ENCODE results near the gene BET1L.
A peak's percentile ranks its signal among the peaks of the same experiment; 100 is the strongest.
"Not testable (repeated sequence)": the region's sequence is repeated elsewhere in the genome, so short reads cannot be mapped to it uniquely, and the experiment has no call there.

BET1L gene

DNA sequence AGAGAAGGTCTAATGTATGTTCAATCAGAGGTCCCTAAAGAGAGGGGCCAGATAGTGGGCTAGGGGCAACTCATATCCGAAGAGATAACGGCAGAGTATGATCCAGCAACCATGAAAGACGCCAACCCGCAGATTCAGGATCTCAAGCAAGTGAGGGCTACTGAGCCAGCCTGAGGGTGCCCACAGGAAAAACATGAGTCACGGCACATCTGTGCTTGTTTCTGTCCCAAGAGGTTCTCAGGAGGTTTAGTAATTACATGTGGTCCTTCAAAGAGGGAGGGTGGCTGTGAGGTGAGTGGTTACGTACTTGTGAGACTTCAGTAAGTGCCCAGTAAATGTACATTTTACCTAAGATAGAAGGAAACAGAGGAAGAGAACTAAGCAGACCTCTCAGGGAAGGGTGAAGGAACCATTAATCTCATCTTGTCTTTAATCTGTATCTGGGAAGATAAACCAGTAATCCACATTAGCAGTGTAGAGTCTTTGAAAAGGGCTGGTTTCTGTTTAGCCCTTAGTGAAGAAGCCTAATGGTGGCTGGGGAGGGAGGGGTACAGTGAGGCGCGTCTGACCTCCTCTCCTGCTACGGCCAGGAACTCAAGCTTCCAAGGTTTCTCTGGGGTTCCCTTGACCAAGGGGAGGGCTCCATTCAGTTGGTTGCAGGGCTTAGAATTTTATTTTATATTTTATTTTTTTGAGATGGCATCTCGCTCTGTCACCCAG, 18.7 kb upstream of the BET1L start:
- no peak for DNase-seq

DNA sequence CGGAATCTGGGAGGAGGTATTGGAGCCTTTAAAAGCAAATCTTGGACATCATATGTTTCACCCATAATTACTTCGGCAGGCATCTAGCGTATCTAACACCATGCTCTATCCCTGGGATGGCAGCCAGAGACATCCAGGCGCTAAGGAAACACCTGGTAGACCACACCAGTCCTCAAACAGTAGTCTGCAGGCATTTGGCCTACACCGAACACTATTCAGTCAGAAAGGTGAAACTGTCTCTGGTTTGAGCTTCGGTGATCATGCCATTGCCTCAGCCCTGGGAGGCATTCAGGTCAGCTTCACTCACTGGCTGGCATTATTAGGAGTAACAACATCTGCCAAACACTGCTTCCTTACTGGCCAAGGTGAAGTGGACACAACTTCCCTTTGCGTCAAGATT, 17.2 kb upstream of the BET1L start:
- no peak for DNase-seq

DNA sequence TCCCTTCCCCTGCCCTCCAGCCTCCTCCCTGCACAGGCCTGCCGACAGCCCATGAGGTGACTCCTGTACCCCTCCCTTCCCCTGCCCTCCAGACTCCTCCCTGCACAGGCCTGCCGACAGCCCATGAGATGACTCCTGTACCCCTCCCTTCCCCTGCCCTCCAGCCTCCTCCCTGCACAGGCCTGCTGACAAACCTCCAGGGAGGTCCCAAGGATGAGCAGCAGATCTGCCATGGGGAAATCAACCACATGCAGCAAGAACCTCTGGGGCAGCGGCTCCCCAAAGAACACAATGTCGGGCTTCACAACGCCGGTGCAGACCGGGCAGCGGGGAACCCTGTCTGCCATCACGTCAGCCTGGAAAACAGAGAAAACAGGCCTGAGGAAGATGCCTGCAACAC, 16.7 kb upstream of the BET1L start:
- DNase-seq: no peak

DNA sequence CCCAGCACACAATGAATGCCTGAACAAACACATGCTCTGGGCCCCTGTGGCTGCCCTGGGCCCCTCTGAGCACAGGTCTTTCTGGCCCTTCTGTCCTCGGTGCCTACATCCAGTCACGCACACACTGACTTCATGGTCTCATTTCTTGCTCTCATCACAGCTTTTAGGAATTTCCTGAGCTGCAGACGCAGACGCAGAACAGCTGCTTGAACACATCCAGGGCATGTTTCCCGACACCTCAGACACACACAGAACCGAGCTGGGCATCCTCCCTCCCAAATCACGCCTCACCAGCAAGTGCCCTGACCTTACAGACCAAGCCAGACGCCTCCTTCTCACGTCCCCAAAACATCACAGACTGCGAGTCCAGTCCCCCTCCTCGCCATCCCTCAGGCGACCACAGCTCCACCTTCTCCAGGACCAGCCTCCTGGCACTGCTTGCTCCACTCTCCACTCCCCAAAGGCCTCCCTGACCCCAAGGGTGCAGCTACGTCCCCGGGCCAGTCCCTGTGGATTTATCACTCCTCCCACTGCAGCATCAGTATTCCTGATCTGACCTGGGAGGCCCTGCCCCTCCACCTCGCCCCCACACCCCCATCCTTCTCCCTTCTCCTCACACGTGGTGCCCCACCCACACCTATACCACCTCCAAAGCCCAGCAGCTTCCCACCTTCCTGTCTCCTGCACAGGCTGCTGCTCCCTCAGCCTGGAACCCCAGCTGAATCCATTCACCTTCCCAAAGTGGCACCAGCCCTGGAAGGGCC, 16.0 kb upstream of the BET1L start:
- DNase-seq: no peak

DNA sequence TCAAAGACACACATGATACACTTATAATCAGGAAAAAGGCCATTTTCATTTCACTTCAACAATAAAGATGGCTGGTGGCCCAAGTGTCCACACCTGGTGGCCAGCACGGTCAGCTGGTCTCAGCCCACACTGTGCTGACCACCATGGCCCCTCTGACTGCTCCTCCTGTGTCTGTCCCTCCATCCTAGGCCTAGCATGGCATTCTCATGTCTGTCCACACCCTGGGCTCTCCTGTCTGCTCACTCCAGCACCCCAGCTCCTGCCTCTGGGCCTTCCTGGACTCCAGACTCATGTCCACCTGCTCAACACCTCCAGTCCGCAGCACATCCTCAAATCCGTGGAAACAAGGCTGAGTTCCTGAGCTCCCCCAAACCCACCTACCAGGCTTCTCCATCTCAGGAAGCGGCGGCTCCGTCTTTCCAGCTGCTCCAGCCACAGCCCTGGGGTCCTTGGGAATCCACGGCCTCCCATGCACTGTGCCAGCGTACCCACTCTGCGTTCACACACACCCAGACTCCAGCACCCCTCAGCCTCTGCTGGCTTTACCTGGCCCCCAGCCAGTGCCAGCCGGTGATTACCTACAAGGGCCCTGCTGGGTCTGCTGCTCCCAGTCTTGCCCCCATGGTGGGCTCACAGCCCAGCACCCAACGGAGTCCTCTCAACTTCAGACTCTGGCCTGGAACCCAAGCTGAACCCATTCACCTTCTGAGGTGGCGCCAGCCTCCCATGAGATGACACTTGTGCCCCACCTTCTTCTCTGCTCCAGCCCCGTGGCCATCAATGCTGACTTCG, 15.0 kb upstream of the BET1L start:
- DNase-seq: no peak

DNA sequence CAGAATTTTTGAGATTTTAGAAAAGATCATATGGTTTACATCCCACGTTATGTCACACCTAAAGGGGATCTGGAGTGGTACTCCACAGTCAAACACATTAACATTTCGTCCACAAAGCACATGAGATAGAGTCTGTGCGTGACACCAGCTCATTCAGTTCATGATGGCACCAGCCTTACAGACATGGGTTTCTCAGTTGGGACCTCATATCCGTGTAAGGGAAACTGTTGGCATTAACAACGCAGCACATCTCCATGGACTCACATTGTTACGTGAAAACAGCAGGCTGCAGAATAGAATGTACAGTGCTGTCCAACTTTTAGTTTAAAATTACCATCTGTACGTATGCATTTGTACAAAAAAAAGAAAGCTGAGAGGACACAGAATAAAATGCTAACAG, 14.3 kb upstream of the BET1L start:
- no peak for DNase-seq

DNA sequence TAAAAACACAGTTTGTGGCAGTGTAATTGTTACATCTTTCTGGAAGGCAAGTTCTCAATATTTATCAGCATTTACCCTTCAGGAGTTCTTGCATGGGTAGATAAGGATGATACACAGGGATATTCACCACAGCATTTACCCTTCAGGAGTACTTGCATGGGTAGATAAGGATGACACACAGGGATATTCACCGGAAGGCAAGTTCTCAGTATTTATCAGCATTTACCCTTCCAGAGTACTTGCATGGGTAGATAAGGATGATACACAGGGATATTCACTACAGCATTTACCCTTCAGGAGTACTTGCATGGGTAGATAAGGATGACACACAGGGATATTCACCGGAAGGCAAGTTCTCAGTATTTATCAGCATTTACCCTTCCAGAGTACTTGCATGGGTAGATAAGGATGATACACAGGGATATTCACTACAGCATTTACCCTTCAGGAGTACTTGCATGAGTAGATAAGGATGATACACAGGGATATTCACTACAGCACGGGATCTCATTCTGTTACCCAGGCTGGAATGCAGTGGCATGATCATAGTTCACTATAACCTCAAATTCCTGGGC, 13.5 kb upstream of the BET1L start:
- not testable (repeated sequence) for DNase-seq

DNA sequence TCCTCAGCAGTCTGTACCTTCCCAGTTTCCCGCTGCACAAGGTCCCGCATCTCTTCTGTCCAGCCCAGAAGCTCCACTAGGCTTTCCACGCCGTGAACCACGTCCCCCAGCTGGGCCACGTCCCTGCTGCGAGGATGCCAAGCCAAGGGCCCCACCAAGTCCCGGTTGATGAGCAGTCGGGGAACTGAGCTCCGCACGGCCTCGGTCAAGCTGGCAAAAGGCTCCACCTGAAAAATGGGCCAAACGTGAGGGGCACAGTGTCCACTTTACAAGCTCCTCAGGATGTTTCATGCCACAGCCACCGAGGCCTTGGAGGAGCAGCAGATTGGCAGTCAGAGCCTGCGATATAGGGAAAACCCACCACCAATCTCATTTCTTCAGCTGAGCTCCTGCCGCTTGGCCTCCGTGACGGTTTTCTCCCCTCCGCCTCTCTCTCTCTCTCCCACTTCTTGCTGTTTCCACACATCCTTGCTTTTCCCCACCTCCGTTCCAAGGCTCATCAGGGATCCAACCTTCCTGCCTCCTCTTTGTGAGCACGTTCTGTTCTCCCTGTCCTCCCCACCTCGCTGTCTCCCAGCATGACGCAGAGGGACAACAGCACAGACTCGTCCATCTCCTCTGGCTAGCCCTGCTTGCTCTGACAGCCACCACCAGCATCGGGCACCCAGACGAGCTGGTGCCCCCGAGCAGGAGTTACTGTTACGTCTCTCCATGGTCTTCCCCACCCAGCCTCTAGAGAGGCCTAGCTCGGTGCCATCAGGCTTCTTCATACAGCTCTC, 11.8 kb upstream of the BET1L start:
- no peak for DNase-seq

DNA sequence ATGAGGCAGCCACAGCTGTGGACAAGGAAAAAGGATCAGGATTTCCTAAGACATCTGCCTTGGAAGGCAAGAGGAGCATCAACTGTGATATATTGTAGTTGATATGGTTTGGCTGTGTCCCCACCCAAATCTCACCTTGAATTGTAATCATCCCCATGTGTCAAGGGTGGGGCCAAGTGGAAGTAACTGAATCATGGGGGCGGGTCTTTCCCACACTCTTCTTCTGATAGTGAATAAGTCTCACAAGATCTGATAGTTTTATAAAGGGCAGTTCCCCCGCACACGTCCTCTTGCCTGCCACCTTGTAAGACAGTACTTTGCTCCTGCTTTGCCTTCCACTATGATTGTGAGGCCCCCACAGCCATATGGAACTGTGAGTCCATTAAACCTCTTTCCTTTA, 10.5 kb upstream of the BET1L start:
- DNase-seq: peak in 1 of 2 experiments; percentile 29

DNA sequence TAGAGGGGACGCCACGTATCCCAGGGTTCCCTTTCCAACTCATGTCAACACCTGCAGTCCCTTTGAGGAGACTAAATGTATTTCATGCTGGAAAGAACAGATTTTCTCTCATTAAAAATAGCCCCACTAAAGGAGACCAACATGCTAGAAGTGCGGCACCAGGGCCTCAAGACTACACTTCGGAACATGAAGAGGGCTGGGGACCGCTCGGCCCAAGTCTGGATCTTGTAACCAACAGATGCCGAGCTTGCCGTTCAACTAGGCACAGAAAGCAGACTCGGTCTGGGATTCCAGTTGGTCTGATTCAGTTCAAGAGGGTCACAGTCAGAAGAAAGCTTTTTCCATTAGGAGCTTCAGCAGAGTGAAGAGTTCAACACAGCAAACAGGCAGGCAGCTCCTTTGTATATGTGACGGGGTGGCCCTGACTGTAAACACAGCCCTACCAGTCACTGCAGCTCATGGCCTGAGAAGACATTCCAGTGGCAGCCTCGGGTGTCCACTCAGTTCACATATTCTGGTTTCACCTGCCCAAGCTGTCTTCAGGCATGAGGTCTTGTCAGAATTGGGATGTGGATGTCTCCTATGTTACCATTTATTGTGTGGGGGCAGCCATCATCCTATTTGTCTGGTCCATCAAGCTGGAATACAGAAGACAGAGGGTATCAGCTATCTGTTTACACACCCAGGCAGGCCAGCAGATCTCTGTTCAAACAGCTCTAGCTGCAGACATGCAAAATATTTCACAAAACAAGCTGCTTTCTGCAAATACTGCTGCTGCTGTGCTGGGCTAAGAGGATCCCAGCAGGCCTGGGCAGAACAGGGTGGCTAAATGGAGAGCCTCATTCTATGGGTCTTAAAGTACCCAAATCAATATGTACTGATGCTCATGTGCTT, 9.1 kb upstream of the BET1L start:
- no peak for DNase-seq

DNA sequence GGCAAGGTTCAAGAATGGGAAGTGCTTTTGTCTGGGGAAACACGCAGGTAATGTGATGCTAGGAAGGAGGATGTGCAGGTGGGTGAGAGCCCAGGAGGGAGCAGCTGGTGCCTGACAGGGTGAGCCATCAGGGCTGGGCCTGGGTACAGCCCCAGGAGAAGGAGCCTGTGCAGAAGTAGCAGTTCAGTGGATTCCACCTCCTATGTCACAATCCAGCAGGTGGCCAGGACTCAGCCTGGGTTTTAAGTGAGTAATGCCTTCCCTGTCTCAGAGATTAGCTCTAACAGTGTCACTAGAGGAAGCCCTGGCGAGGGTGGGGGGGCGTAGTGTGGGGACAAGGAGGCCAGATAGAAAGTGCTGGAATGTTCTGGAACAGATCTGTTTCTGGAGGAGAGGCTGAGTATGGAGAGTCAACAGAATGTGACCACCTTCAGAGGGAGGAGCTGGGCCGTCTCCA, 8.4 kb upstream of the BET1L start:
- DNase-seq: no peak

DNA sequence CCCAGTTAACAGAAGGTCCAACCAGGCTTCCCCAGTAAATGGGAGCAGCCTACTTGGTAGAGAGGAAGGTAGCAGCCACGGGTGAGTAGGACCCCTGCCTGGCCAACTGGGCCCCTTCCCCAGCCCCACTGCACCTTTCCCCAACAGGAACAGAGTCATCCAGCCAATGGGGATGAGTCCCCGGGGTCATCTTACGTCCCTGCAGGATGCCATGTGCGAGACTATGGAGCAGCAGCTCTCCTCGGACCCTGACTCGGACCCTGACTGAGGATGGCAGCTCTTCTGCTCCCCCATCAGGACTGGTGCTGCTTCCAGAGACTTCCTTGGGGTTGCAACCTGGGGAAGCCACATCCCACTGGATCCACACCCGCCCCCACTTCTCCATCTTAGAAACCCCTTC, 6.9 kb upstream of the BET1L start:
- DNase-seq: no peak

DNA sequence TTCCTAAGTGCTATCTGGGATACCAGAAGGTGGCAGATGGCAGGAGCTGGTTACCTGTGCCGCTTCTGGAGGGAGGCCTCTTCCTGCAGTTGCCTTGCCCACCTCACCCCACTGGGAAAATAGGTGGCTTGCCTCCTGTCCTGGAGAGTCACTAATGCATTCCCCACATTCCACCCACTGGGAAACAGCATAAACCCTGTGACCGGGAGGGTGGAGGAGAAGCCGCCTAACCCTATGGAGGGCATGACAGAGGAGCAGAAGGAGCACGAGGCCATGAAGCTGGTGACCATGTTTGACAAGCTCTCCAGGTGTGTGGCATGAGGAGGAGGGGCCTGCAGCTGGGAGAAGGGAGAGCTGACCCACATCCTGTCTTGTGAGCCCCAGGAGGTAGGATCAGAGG, 5.9 kb upstream of the BET1L start:
- no peak for DNase-seq

DNA sequence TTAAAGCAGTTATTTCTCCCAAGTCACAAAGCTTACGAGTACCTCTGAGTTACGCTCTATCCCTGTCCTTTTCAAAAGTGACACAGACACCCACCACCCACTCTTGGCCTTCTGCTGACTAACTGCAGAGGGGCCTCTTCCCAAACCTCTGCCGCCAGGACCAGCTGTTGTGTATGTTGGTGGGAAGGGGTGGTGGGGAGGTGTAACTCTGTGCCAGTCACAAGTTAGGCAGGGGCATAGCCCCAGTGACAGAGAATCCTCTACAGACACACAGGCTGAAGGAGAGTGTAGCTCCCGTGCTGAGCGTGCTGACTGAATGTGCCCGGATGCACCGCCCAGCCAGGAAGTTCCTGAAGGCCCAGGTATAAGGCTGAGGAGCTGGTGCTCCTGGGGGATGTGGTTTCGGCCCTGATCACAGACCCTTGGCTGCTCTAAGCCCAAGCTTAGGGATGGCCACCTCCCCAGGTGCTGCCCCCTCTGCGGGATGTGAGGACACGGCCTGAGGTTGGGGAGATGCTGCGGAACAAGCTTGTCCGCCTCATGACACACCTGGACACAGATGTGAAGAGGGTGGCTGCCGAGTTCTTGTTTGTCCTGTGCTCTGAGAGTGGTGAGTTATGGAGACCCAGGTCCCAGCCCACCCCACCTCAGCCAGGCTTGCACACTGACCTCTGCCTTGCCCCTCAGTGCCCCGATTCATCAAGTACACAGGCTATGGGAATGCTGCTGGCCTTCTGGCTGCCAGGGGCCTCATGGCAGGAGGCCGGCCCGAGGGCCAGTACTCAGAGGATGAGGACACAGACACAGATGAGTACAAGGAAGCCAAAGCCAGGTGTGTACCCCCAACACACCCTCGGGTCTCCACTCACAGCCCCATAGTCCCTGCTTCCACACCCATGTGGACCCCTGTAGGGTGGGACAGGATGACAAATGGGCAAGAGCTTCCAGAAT, 5.2 kb upstream of the BET1L start:
- DNase-seq: no peak

DNA sequence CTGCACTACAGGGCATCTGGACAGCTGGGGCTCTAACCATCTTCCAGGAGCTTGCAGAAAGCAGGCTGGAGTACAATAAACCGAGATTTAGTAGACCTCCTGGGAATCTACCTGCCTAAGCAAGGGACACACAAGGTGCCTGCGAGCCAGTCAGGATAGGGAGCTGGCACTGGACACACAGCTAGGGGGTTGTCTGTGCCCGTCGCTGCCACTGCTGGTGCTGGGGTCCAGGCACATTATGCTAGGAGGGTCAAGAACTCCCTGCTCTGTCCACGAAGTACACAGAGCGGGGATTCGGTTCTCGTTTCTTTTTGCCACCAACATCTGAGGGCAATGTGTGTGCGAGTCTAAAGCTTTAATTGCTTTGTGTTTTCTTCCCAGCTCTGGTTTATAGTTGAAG, 4.5 kb upstream of the BET1L start:
- DNase-seq: no peak

DNA sequence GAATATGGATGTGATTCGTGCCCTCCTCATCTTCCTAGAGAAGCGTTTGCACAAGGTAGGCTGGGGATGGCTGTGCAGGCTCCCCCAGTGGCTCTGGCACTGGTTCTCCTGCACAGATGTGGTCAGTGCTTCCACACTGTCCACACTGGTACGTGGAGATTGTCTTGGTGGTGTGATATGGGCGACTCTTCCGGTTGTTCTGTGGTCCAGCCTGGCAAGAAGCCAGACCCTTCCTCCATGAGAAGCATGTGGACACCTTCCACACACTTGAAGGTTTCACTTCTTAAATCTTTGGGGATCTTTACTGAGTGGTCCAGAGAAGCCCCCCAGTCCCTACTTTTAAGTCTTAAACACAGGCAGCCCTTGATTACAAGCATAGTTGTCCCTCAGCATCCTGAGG, 4.1 kb upstream of the BET1L start:
- no peak for DNase-seq

DNA sequence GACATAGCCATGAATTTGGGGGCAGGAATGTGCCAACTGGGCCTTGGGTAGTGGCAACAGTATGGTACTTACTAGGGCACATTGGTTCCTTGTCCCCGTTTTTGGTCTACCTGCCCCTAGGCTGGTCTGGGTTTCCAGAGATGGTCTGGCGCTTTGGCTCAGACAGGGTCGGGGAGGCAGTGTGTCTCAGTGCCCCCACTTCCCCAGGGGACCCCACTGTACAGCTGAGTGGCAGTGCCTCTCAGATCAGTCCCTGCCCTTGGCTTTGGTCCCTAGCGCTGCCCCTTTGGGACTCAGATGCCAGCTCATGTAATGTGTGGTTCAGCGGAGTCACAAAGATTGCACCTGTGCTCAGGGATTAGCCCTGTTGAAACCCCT, 3.6 kb upstream of the BET1L start:
- DNase-seq: no peak

DNA sequence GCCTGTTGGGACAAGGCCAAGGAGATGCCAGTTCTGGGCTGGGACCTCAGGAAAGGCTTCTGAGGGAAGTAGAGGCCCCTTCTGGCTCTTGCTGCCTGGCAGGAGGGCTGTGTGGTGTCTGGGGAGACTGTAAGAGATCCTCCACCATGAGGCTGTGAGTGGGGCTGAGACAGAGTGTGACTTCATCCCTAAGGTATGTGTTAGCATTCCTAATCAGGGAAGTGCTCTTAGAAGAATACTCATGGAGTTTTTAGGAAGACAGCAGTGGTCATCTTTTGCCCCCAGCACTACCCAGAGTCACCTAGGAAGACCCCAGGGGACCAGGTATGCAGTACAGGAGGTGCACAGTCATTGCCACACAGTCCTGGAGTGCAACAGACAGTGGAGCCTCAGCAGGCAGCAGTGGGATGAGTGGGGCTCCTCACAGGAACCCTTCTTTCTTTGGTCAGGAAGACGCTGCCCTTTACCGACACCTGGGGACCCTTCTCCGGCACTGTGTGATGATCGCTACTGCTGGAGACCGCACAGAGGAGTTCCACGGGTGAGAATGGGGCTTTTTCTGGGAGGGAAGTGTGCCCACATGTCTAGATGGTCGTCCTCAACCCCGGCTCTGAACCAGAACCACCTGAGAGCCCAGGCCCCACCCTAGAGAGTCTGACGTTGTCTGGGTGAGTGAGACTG, 3.1 kb upstream of the BET1L start:
- no peak for DNase-seq

DNA sequence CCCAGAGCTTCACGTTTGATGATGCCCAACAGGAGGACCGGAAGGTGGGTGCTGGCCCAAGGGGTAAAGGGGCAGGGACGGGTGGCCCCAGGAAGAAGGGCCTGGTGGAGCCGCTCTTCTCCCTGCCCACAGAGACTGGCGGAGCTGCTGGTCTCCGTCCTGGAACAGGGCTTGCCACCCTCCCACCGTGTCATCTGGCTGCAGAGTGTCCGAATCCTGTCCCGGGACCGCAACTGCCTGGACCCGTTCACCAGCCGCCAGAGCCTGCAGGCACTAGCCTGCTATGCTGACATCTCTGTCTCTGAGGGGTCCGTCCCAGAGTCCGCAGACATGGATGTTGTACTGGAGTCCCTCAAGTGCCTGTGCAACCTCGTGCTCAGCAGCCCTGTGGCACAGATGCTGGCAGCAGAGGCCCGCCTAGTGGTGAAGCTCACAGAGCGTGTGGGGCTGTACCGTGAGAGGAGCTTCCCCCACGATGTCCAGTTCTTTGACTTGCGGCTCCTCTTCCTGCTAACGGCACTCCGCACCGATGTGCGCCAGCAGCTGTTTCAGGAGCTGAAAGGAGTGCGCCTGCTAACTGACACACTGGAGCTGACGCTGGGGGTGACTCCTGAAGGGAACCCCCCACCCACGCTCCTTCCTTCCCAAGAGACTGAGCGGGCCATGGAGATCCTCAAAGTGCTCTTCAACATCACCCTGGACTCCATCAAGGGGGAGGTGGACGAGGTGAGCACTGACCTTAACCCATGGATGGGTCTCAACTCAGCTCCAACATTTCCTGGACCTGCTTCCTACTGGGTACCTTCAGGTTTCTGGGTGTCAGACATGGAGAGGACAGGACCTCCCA, 2.3 kb upstream of the BET1L start:
- DNase-seq: no peak

Measured in stimulated activated CD4-positive, alpha-beta T cell treated with anti-CD3 and anti-CD28 coated beads, Interleukin-4, amount 100 ng/mL, for 4 hours (primary cell).